Neural cell (in vitro differentiated cells): Measurements from ENCODE around the gene FEM1B.

ENCODE experiments used
- EP300 ChIP-seq: fragments of 450-650 bp; conservative IDR thresholded peaks from 2 replicates; pipeline ENCODE4 v1.6.1; 2014; ENCODE audit warnings: antibody characterized with exemption, mild to moderate bottlenecking, moderate library complexity; ENCODE audit not compliant: poor library complexity, severe bottlenecking
- EZH2 ChIP-seq: fragments of 200-600, 300-800 bp; shearing (Covaris generic), sonication (generic); IDR thresholded peaks from 2 replicates; pipeline ENCODE4 v1.6.1; 2014; ENCODE audit warnings: antibody characterized with exemption, low read length, borderline replicate concordance, mild to moderate bottlenecking; ENCODE audit not compliant: insufficient read depth, poor library complexity, severe bottlenecking
- MXI1 ChIP-seq: fragments of 450-650 bp; conservative IDR thresholded peaks from 2 replicates; pipeline ENCODE4 v1.6.1; 2014; ENCODE audit warnings: antibody characterized with exemption, mild to moderate bottlenecking; ENCODE audit not compliant: poor library complexity, severe bottlenecking
- POLR2AphosphoS5 ChIP-seq: IDR thresholded peaks from 2 replicates; pipeline ENCODE4 v1.6.1; 2012
- RAD21 ChIP-seq: fragments of 450-650 bp; conservative IDR thresholded peaks from 2 replicates; pipeline ENCODE4 v1.6.1; 2014; ENCODE audit warnings: antibody characterized with exemption, mild to moderate bottlenecking, moderate library complexity
- TAF1 ChIP-seq: IDR thresholded peaks from 2 replicates; pipeline ENCODE4 v1.6.1; 2012; ENCODE audit warnings: low read depth
- TF ChIP-seq, protein P1 (sequence below): fragments of 450-650 bp; IDR thresholded peaks from 2 replicates; pipeline ENCODE4 v1.5.1; 2014; ENCODE audit warnings: antibody characterized with exemption, mild to moderate bottlenecking, moderate library complexity; ENCODE audit not compliant: poor library complexity, severe bottlenecking
- TF ChIP-seq, protein P2 (sequence below): IDR thresholded peaks from 2 replicates; pipeline ENCODE4 v1.6.1; 2012; ENCODE audit warnings: borderline replicate concordance

DNA sequence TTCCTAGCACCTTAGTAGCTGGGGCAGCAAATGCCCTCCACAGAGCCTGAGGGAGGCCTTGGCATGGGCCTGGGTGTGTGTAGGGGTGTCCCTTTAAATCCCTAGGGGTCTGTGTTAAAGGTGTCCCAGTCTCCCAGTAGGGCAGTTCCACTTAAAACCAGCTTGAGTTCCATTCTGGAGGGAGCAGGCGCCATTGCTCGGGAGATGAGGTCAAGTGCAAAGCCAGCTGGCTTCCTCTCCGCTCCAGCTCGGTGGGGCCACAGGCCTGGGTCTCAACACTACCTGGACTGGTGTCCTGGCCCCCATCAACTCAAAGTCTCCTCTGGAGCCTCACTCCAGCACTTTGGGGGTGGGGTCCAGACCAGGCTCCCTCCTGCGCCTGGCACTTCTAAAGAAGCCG lies 25.2 kb downstream of the FEM1B start:
- TF ChIP-seq, protein P1, sequence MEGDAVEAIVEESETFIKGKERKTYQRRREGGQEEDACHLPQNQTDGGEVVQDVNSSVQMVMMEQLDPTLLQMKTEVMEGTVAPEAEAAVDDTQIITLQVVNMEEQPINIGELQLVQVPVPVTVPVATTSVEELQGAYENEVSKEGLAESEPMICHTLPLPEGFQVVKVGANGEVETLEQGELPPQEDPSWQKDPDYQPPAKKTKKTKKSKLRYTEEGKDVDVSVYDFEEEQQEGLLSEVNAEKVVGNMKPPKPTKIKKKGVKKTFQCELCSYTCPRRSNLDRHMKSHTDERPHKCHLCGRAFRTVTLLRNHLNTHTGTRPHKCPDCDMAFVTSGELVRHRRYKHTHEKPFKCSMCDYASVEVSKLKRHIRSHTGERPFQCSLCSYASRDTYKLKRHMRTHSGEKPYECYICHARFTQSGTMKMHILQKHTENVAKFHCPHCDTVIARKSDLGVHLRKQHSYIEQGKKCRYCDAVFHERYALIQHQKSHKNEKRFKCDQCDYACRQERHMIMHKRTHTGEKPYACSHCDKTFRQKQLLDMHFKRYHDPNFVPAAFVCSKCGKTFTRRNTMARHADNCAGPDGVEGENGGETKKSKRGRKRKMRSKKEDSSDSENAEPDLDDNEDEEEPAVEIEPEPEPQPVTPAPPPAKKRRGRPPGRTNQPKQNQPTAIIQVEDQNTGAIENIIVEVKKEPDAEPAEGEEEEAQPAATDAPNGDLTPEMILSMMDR: no peak
- no peak for TF ChIP-seq EP300
- TF ChIP-seq POLR2AphosphoS5: no peak
- TF ChIP-seq, protein P2, sequence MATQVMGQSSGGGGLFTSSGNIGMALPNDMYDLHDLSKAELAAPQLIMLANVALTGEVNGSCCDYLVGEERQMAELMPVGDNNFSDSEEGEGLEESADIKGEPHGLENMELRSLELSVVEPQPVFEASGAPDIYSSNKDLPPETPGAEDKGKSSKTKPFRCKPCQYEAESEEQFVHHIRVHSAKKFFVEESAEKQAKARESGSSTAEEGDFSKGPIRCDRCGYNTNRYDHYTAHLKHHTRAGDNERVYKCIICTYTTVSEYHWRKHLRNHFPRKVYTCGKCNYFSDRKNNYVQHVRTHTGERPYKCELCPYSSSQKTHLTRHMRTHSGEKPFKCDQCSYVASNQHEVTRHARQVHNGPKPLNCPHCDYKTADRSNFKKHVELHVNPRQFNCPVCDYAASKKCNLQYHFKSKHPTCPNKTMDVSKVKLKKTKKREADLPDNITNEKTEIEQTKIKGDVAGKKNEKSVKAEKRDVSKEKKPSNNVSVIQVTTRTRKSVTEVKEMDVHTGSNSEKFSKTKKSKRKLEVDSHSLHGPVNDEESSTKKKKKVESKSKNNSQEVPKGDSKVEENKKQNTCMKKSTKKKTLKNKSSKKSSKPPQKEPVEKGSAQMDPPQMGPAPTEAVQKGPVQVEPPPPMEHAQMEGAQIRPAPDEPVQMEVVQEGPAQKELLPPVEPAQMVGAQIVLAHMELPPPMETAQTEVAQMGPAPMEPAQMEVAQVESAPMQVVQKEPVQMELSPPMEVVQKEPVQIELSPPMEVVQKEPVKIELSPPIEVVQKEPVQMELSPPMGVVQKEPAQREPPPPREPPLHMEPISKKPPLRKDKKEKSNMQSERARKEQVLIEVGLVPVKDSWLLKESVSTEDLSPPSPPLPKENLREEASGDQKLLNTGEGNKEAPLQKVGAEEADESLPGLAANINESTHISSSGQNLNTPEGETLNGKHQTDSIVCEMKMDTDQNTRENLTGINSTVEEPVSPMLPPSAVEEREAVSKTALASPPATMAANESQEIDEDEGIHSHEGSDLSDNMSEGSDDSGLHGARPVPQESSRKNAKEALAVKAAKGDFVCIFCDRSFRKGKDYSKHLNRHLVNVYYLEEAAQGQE: no peak
- TF ChIP-seq RAD21: no peak
- TF ChIP-seq MXI1: no peak
- TF ChIP-seq TAF1: no peak
- TF ChIP-seq EZH2: no peak
